ENCODE data around the gene FADS6. TPM values are rescaled to one million over a fixed set of nuclear protein-coding genes. Genes with fewer than 3 reads are reported as not detected.

The FADS6 gene
- total RNA-seq, 4 donors from 2014 or later, result not detected

DNA sequence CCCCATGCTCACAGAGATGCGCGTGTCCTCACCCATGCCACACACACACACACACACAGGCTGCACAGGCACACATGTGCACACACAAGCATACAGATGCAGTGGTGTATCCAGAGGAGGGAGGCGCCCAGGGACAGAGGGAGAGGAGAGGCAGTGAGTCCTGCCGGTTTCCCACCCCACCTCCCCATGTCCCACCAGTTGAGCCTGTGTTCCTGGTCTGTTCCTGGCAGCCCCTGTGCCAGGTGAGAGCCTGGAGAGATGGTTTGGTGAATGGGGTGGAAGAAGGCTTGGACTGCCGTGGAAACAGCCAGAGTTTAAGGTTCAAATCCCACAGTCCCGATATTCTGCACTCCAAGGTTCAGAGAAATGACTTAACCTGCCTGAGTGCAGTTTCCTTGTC, 10.2 kb upstream of the FADS6 start:
- intact Hi-C loops (cut with DNase I; ENCODE audit: low total_unique reads), result no loop called here
- Histone ChIP-seq H3K36me3 (no peaks in the 10 kb centered on the region), H3K27me3 (peaks cover 0 to 5% of the 10 kb centered on the region in 2 donors), H3K9me3 (no peaks in the 10 kb centered on the region), H3K4me3 (no peak overlapping the region), H3K4me1 (no peaks in the 10 kb centered on the region), H3K27ac (no peak overlapping the region)
- no peak for DNase-seq
- TF ChIP-seq POLR2A (IDR thresholded peaks at IDR 0.05), result no peak
- TF ChIP-seq, protein P1, sequence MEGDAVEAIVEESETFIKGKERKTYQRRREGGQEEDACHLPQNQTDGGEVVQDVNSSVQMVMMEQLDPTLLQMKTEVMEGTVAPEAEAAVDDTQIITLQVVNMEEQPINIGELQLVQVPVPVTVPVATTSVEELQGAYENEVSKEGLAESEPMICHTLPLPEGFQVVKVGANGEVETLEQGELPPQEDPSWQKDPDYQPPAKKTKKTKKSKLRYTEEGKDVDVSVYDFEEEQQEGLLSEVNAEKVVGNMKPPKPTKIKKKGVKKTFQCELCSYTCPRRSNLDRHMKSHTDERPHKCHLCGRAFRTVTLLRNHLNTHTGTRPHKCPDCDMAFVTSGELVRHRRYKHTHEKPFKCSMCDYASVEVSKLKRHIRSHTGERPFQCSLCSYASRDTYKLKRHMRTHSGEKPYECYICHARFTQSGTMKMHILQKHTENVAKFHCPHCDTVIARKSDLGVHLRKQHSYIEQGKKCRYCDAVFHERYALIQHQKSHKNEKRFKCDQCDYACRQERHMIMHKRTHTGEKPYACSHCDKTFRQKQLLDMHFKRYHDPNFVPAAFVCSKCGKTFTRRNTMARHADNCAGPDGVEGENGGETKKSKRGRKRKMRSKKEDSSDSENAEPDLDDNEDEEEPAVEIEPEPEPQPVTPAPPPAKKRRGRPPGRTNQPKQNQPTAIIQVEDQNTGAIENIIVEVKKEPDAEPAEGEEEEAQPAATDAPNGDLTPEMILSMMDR (IDR thresholded peaks at IDR 0.05), result no peak

DNA sequence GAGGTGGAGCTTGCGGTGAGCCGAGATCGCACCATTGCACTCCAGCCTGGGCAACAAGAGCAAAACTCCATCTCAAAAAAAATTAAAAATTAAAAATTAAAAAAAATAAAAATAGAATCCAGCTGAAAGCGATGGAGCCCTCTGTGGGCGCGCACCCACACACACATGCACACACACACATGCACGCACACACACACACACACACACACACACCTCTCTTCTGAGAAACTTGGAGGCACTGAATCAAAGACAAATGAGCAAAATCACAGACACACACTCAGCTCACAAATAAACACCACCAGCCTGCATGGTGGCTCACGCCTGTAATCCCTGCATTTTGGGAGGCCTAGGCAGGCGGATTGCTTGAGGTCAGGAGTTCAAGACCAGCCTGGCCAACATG, 9.6 kb upstream of the FADS6 start:
- TF ChIP-seq POLR2A (IDR thresholded peaks at IDR 0.05), result no peak
- TF ChIP-seq, protein P1 (IDR thresholded peaks at IDR 0.05), result no peak
- H3K27me3 ChIP-seq, result peaks cover 0 to 5% of the 10 kb centered on the region in 2 donors
- no peak for DNase-seq

DNA sequence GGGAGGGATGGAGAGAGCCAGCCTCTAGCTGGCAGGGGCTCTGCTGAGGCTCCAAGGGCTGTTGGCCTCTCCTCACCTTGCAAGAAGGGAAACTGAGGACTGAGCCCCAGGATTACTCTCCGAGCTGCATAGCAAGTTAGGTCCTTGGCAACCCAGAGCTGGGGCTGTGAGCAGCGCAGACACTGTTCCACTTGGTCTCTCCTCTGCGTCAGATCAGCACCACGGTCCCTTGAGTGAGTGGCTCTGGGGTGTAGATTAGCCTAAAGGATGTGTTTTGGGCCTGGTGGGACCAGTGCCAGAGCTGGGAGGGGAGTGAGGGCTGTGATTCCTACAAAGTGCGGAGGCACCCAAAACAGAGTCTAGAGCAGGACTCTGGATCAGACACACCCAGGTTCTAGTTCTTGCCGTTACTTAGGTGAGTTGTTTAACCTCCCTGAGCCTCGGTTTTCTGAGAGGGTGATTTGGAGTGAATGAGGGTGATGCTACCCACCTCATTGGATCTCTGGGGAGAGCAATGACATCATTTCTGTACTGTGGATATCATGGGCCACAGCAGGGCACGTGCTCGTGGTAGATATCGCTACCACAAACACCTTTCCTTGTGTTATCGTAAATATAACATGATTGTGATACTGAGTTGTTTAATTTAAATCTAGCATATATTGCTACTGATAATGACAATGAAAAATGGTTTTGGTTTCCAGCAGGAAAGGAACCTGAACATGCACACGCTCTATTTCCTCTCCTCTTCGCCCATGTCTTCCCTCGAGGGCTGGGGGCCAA, 8.1 kb upstream of the FADS6 start:
- Histone ChIP-seq H3K36me3 (no peaks in the 10 kb centered on the region), H3K4me3 (no peak overlapping the region), H3K27ac (no peak overlapping the region), H3K9me3 (no peaks in the 10 kb centered on the region), H3K27me3 (peaks cover 0 to 5% of the 10 kb centered on the region in 2 donors), H3K4me1 (no peaks in the 10 kb centered on the region)
- no peak for DNase-seq
- TF ChIP-seq, protein P1 (IDR thresholded peaks at IDR 0.05), result no peak
- no peak for TF ChIP-seq POLR2A (IDR thresholded peaks at IDR 0.05)
- intact Hi-C loops (cut with DNase I; ENCODE audit: low total_unique reads), result no loop called here

More for the DNA sequence above, 9.6 kb upstream of the FADS6 start:
- no peaks in the 10 kb centered on the region for H3K9me3 ChIP-seq
- no peak overlapping the region for H3K27ac ChIP-seq
- H3K4me3 ChIP-seq, result no peak overlapping the region
- H3K4me1 ChIP-seq, result no peaks in the 10 kb centered on the region
- intact Hi-C loops (cut with DNase I; ENCODE audit: low total_unique reads), result no loop called here
- no peaks in the 10 kb centered on the region for H3K36me3 ChIP-seq

DNA sequence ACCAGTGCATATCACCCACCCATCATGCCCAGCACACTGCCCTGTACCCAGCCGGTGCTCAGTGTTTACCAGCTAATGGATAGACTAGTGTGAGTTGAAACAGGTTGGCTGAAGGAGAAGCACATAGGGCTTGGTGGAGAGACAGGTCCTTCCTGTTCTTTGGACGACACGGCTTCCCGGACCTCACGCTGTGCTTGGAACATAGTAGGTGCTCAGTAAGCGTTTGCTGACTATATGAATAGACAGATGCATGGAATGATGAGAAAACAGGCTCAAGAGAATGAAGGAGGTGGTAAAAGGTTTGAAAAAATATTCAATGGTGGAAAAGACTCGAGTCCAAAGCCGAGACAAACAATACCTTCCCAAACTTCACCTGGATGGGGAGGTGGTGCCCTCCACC, 6.8 kb upstream of the FADS6 start:
- no peak for DNase-seq
- H3K27me3 ChIP-seq, result peaks cover 0 to 5% of the 10 kb centered on the region in 2 donors
- no peak overlapping the region for H3K4me3 ChIP-seq
- H3K9me3 ChIP-seq, result no peaks in the 10 kb centered on the region
- H3K27ac ChIP-seq, result no peak overlapping the region
- intact Hi-C loops (cut with DNase I; ENCODE audit: low total_unique reads), result no loop called here
- TF ChIP-seq POLR2A (IDR thresholded peaks at IDR 0.05), result no peak
- TF ChIP-seq, protein P1 (IDR thresholded peaks at IDR 0.05), result no peak
- H3K4me1 ChIP-seq, result no peaks in the 10 kb centered on the region
- H3K36me3 ChIP-seq, result no peaks in the 10 kb centered on the region

DNA sequence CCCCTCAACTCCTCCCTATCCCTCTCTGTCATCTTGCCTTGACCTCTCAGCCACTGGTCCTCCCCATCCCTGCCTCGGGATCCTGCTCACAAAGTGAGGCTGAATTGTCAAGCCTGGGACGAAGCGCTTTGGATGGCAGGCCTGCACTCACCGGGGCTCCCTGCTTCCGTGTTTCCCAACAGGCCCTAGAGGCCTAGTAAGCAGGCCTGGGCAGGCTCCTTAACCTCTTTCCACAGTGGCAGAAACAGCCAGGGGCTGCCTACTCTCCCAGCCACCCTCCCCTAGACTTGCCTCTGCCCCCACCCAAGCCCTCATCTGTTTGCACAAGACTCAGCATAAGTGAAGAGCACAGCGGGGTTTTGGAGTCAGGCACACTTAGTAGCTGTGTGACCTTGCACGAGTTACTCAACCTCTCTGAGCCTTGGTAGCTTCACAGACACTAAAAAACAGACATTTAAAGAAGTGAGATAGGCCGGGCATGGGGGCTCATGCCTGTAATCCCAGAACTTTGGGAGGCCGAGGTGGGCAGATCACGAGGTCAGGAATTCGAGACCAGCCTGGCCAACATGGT, 5.0 kb upstream of the FADS6 start:
- no peak overlapping the region for H3K27ac ChIP-seq
- intact Hi-C loops (cut with DNase I; ENCODE audit: low total_unique reads), result no loop called here
- no peaks in the 10 kb centered on the region for H3K9me3 ChIP-seq
- H3K4me3 ChIP-seq, result no peak overlapping the region
- no peak for DNase-seq
- peaks cover 0 to 3% of the 10 kb centered on the region in 2 donors for H3K4me1 ChIP-seq
- TF ChIP-seq POLR2A (IDR thresholded peaks at IDR 0.05), result no peak
- TF ChIP-seq, protein P1 (IDR thresholded peaks at IDR 0.05), result no peak
- H3K36me3 ChIP-seq, result no peaks in the 10 kb centered on the region
- peaks cover 0 to under 1% of the 10 kb centered on the region in 2 donors for H3K27me3 ChIP-seq

Data from uterus (tissue), 4 donors.